HG03135 (cell line): ENCODE data around the gene SORBS1.

Experiments used
- ATAC-seq: cut with Tn5 transposase; IDR thresholded peaks from one replicate; pipeline ENCODE4 v1.9.1; 2021; ENCODE audit warnings: mild to moderate bottlenecking, moderate library complexity; ENCODE audit not compliant: unreplicated experiment

SORBS1 gene

GRCh38 chr10:95279042-95279820, 281.9 kb downstream of the SORBS1 start:
- peak; percentile 47 for ATAC-seq

GRCh38 chr10:95278061-95278988, 282.8 kb downstream of the SORBS1 start:
- peak; percentile 74 for ATAC-seq

GRCh38 chr10:95277614-95278013, 283.6 kb downstream of the SORBS1 start:
- ATAC-seq, result no peak

GRCh38 chr10:95277201-95277570, 284.0 kb downstream of the SORBS1 start:
- ATAC-seq, result no peak

- ATAC-seq, result no peak
Measured at GRCh38 chr10:95276367-95277200, 284.6 kb downstream of the SORBS1 start.

GRCh38 chr10:95275726-95276366, 285.3 kb downstream of the SORBS1 start:
- no peak for ATAC-seq

GRCh38 chr10:95273393-95274312, 287.5 kb downstream of the SORBS1 start:
- ATAC-seq, result no peak

GRCh38 chr10:95268438-95268837, 292.7 kb downstream of the SORBS1 start:
- ATAC-seq, result no peak

- no peak for ATAC-seq
Measured at GRCh38 chr10:95267251-95267650, 293.9 kb downstream of the SORBS1 start.

- ATAC-seq, result peak; percentile 97
Measured at GRCh38 chr10:95266674-95267095, 294.5 kb downstream of the SORBS1 start.

GRCh38 chr10:95265572-95265971, 295.6 kb downstream of the SORBS1 start:
- ATAC-seq, result no peak

- ATAC-seq, result no peak
Measured at GRCh38 chr10:95264227-95265051, 296.7 kb downstream of the SORBS1 start.

GRCh38 chr10:95263864-95264226, 297.3 kb downstream of the SORBS1 start:
- no peak for ATAC-seq

GRCh38 chr10:95262763-95263518, 298.2 kb downstream of the SORBS1 start:
- ATAC-seq, result no peak

GRCh38 chr10:95261926-95262325, 299.2 kb downstream of the SORBS1 start:
- no peak for ATAC-seq
